ENCODE measurements around the gene PTPRD.
A peak's percentile ranks its signal among the peaks of the same experiment; 100 is the strongest.

Gene PTPRD

GRCh38 chr9:10054456-10054855 lies 558.3 kb downstream of the PTPRD start:
- Histone ChIP-seq H3K36me3 (ENCODE audit: insufficient read depth, low read length) (no peaks in the 10 kb centered on the region), H3K4me1 (ENCODE audit: insufficient read depth, low read length, poor library complexity, severe bottlenecking) (no peaks in the 10 kb centered on the region)

GRCh38 chr9:10052916-10053315 lies 559.9 kb downstream of the PTPRD start:
- Histone ChIP-seq H3K4me1 (ENCODE audit: insufficient read depth, low read length, poor library complexity, severe bottlenecking) (no peaks in the 10 kb centered on the region), H3K4me2 (ENCODE audit: low read depth, low read length, poor library complexity, severe bottlenecking) (no peak overlapping the region), H3K79me2 (ENCODE audit: insufficient read depth, low read length) (no peaks in the 10 kb centered on the region), H2AFZ (ENCODE audit: low read length) (no peak overlapping the region), H3K36me3 (ENCODE audit: insufficient read depth, low read length) (no peaks in the 10 kb centered on the region), H3K4me3 (ENCODE audit: low read length, poor library complexity, severe bottlenecking) (no peak overlapping the region), H3K9ac (ENCODE audit: low read depth, low read length, poor library complexity, severe bottlenecking) (no peak overlapping the region), H3K9me3 (ENCODE audit: insufficient read depth, low read depth, low read length) (no peaks in the 10 kb centered on the region), H3F3A (ENCODE audit: low read depth) (no peaks in the 10 kb centered on the region), H3K27me3 (ENCODE audit: insufficient read depth, low read length, poor library complexity, severe bottlenecking) (no peaks in the 10 kb centered on the region), H4K20me1 (ENCODE audit: insufficient read depth, low read length, poor library complexity, severe bottlenecking) (no peaks in the 10 kb centered on the region), H3K9me2 (replicated peaks; ENCODE audit: low read depth, low read length) (no peaks in the 10 kb centered on the region)
- TF ChIP-seq EZH2phosphoT487 (IDR thresholded peaks at IDR 0.05; ENCODE audit: borderline replicate concordance) (no peak), CTCF (conservative IDR thresholded peaks at IDR 0.05; ENCODE audit: low read length) (no peak)

More at GRCh38 chr9:10054456-10054855, 558.3 kb downstream of the PTPRD start:
- Histone ChIP-seq H3K9me3 (ENCODE audit: insufficient read depth, low read depth, low read length) (no peaks in the 10 kb centered on the region), H3K4me3 (ENCODE audit: low read length, poor library complexity, severe bottlenecking) (no peak overlapping the region), H3K27me3 (ENCODE audit: insufficient read depth, low read length, poor library complexity, severe bottlenecking) (no peaks in the 10 kb centered on the region), H3K9me2 (replicated peaks; ENCODE audit: low read depth, low read length) (no peaks in the 10 kb centered on the region), H3K9ac (ENCODE audit: low read depth, low read length, poor library complexity, severe bottlenecking) (no peak overlapping the region), H3K4me2 (ENCODE audit: low read depth, low read length, poor library complexity, severe bottlenecking) (no peak overlapping the region), H3F3A (ENCODE audit: low read depth) (no peaks in the 10 kb centered on the region), H4K20me1 (ENCODE audit: insufficient read depth, low read length, poor library complexity, severe bottlenecking) (no peaks in the 10 kb centered on the region), H2AFZ (ENCODE audit: low read length) (no peak overlapping the region; the same call in 1 of the 2 replicates), H3K79me2 (ENCODE audit: insufficient read depth, low read length) (no peaks in the 10 kb centered on the region)
- TF ChIP-seq CTCF (conservative IDR thresholded peaks at IDR 0.05; ENCODE audit: low read length) (no peak), EZH2phosphoT487 (IDR thresholded peaks at IDR 0.05; ENCODE audit: borderline replicate concordance) (no peak)

- H3F3A ChIP-seq (ENCODE audit: low read depth) = no peaks in the 10 kb centered on the region
- no peaks in the 10 kb centered on the region for H3K36me3 ChIP-seq (ENCODE audit: insufficient read depth, low read length)
- no peaks in the 10 kb centered on the region for H3K27me3 ChIP-seq (ENCODE audit: insufficient read depth, low read length, poor library complexity, severe bottlenecking)
- no peak overlapping the region for H3K4me2 ChIP-seq (ENCODE audit: low read depth, low read length, poor library complexity, severe bottlenecking)
- no peaks in the 10 kb centered on the region for H3K9me2 ChIP-seq (replicated peaks; ENCODE audit: low read depth, low read length)
- H3K4me1 ChIP-seq (ENCODE audit: insufficient read depth, low read length, poor library complexity, severe bottlenecking) = no peaks in the 10 kb centered on the region
- H3K79me2 ChIP-seq (ENCODE audit: insufficient read depth, low read length) = no peaks in the 10 kb centered on the region
- H3K4me3 ChIP-seq (ENCODE audit: low read length, poor library complexity, severe bottlenecking) = no peak overlapping the region
- no peaks in the 10 kb centered on the region for H4K20me1 ChIP-seq (ENCODE audit: insufficient read depth, low read length, poor library complexity, severe bottlenecking)
- H3K9ac ChIP-seq (ENCODE audit: low read depth, low read length, poor library complexity, severe bottlenecking) = no peak overlapping the region
- no peaks in the 10 kb centered on the region for H3K9me3 ChIP-seq (ENCODE audit: insufficient read depth, low read depth, low read length)
- 0 out of 2 replicates have a peak overlapping the region, but pooled peaks have one; percentile 5 for H2AFZ ChIP-seq (ENCODE audit: low read length)
- TF ChIP-seq EZH2phosphoT487 (IDR thresholded peaks at IDR 0.05; ENCODE audit: borderline replicate concordance) (no peak), CTCF (conservative IDR thresholded peaks at IDR 0.05; ENCODE audit: low read length) (no peak)
Measured at GRCh38 chr9:10052181-10052580, 560.6 kb downstream of the PTPRD start.

All from Loucy (cell line).